HepG2 (cell line): ENCODE data around the gene APOC3. TPM values are rescaled to one million over a fixed set of nuclear protein-coding genes. Genes with fewer than 3 reads are reported as not detected.

Experiments
- ATF7-NPFF ChIP-seq: sonication (generic); formaldehyde crosslinking; IDR thresholded peaks from 2 replicates; pipeline ENCODE4 v1.8.1; 2023; ENCODE audit warnings: mild to moderate bottlenecking, low read depth, missing genetic modification reagents, moderate library complexity
- CEBPZ ChIP-seq: IDR thresholded peaks from 2 replicates; pipeline ENCODE4 v1.6.1; 2012; ENCODE audit warnings: low read length, improper control_type of control experiment
- CERS6 ChIP-seq: sonication (generic); formaldehyde crosslinking; IDR thresholded peaks from 2 replicates; pipeline ENCODE4 v1.5.0; 2020; ENCODE audit warnings: missing genetic modification reagents
- FOXA1 ChIP-seq, 2 experiments: fragments of 450-650 bp in 1 of 2; sonication (generic) in 1 of 2; formaldehyde crosslinking in 1 of 2; IDR thresholded peaks; 2 replicates each; pipeline versions ENCODE4 v1.4.0 to v1.6.1; 2016 to 2020; ENCODE audit warnings: missing genetic modification reagents in 1 of 2
- MAZ ChIP-seq, 2 experiments: sonication (generic) in 1 of 2; formaldehyde crosslinking in 1 of 2; IDR thresholded peaks; 2 replicates each; pipeline versions ENCODE4 v1.5.0 to v1.6.1; 2012 to 2020; ENCODE audit warnings: low read depth in 2 of 2, mild to moderate bottlenecking in 2 of 2, borderline replicate concordance in 1 of 2, improper control_type of control experiment in 1 of 2, low read length in 1 of 2, missing genetic modification reagents in 1 of 2, moderate library complexity in 1 of 2
- PHB2 ChIP-seq: fragments of 450-650 bp; IDR thresholded peaks from 2 replicates; pipeline ENCODE4 v1.6.1; 2018; ENCODE audit not compliant: partially characterized antibody
- TCF12 ChIP-seq, 2 experiments: fragments of 450-650 bp in 1 of 2; sonication (generic) in 1 of 2; formaldehyde crosslinking in 1 of 2; IDR thresholded peaks; 2 replicates each; pipeline versions ENCODE4 v1.6.1 to v1.8.0; 2017 to 2022; ENCODE audit warnings: antibody characterized with exemption in 1 of 2, mild to moderate bottlenecking in 1 of 2, missing genetic modification reagents in 1 of 2, moderate library complexity in 1 of 2
- TFAP4 ChIP-seq: sonication (generic); IDR thresholded peaks from 2 replicates; pipeline ENCODE4 v1.6.1; 2016; ENCODE audit warnings: low read depth, borderline replicate concordance
- ZNF138 ChIP-seq: sonication (generic); formaldehyde crosslinking; IDR thresholded peaks from 2 replicates; pipeline ENCODE4 v1.5.0; 2020; ENCODE audit warnings: mild to moderate bottlenecking, low read depth, missing genetic modification reagents
- ZNF512 ChIP-seq: sonication (generic); formaldehyde crosslinking; IDR thresholded peaks from 2 replicates; pipeline ENCODE4 v1.4.0; 2020; ENCODE audit warnings: mild to moderate bottlenecking, missing genetic modification reagents
- ZXDC ChIP-seq: sonication (generic); formaldehyde crosslinking; IDR thresholded peaks from 2 replicates; pipeline ENCODE4 v1.5.0; 2020; ENCODE audit warnings: mild to moderate bottlenecking, missing genetic modification reagents
- polyA plus RNA-seq, 8 experiments: library from polyadenylated mRNA; depleted of rRNA in 3 of 8; stranded (reverse) in 7 of 8; unstranded in 1 of 8; fragments of >200 nt; fragmentation: Illumina TruSeq in 4 of 8; extraction: Trizol in 4 of 8; gene quantifications; 2 replicates each; pipeline versions ENCODE4 v1.2.1 to v1.2.3, GENCODE V29; 2011 to 2016; ENCODE audit warnings: low read depth in 4 of 8, missing spikeins in 1 of 8, mixed read lengths in 1 of 8; ENCODE audit not compliant: insufficient read depth in 1 of 8
- total RNA-seq, 5 experiments: library from RNA; depleted of rRNA; stranded (reverse); fragments of >200 nt; fragmentation: Illumina TruSeq; extraction: Trizol; gene quantifications; 2 replicates each; pipeline ENCODE4 v1.2.3, GENCODE V29; 2016; ENCODE audit warnings: low read depth in 1 of 5

Gene APOC3
- total and polyA plus RNA-seq, 2 of the 13 experiments (the other 11 are each of a cell fraction or from before 2014, with no cell fraction given) = 314 to 687 TPM

- TF ChIP-seq CEBPZ = no peak
- no peak for TF ChIP-seq FOXA1 (IDR thresholded peaks at IDR 0.05)
- TF ChIP-seq FOXA1 (CRISPR knock-in tag; IDR thresholded peaks at IDR 0.05) = peak; percentile 86
- peak; percentile 46; the same call in 1 of the 2 replicates for TF ChIP-seq ZXDC (CRISPR knock-in tag)
- TF ChIP-seq PHB2 = no peak
- no peak; the same call in 1 of the 2 replicates for TF ChIP-seq MAZ (IDR thresholded peaks at IDR 0.05; ENCODE audit: borderline replicate concordance, low read depth, low read length)
- peak; percentile 43 for TF ChIP-seq MAZ (CRISPR knock-in tag; IDR thresholded peaks at IDR 0.05; ENCODE audit: low read depth)
- TF ChIP-seq ZNF138 (CRISPR knock-in tag) = peak; percentile 66; the same call in 1 of the 2 replicates
- 0 out of 2 replicates have a peak, but pooled peaks have one; percentile 18 for TF ChIP-seq ATF7-NPFF
- TF ChIP-seq CERS6 = no peak
- no peak for TF ChIP-seq ZNF512 (CRISPR knock-in tag)
- TF ChIP-seq TCF12 (IDR thresholded peaks at IDR 0.05) = no peak
- peak; percentile 69; the same call in 1 of the 2 replicates for TF ChIP-seq TCF12 (CRISPR knock-in tag; IDR thresholded peaks at IDR 0.05)
- TF ChIP-seq TFAP4 = peak; percentile 55
Measured at GRCh38 chr11:116792144-116792868, 37.4 kb upstream of the APOC3 start (continued).
